ENCODE data around the gene CELF2. TPM values are rescaled to one million over a fixed set of nuclear protein-coding genes. Genes with fewer than 3 reads are reported as not detected.

The CELF2 gene
- total RNA-seq, 1 donor from 2014 or later = 27.5 TPM

- Mint-ChIP-seq H3K4me1 (ENCODE audit: unreplicated experiment) (peaks cover 8% of the 10 kb centered on the region), H3K36me3 (ENCODE audit: low read depth, unreplicated experiment) (no peaks in the 10 kb centered on the region), H3K4me3 (ENCODE audit: unreplicated experiment) (no peak overlapping the region), H3K9me3 (ENCODE audit: unreplicated experiment) (no peaks in the 10 kb centered on the region), H3K27ac (ENCODE audit: unreplicated experiment) (no peak overlapping the region), H3K27me3 (ENCODE audit: unreplicated experiment) (no peaks in the 10 kb centered on the region)
- no peak for DNase-seq (ENCODE audit: low spot score)
- TF ChIP-seq, protein P1, sequence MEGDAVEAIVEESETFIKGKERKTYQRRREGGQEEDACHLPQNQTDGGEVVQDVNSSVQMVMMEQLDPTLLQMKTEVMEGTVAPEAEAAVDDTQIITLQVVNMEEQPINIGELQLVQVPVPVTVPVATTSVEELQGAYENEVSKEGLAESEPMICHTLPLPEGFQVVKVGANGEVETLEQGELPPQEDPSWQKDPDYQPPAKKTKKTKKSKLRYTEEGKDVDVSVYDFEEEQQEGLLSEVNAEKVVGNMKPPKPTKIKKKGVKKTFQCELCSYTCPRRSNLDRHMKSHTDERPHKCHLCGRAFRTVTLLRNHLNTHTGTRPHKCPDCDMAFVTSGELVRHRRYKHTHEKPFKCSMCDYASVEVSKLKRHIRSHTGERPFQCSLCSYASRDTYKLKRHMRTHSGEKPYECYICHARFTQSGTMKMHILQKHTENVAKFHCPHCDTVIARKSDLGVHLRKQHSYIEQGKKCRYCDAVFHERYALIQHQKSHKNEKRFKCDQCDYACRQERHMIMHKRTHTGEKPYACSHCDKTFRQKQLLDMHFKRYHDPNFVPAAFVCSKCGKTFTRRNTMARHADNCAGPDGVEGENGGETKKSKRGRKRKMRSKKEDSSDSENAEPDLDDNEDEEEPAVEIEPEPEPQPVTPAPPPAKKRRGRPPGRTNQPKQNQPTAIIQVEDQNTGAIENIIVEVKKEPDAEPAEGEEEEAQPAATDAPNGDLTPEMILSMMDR (IDR thresholded peaks at IDR 0.05; ENCODE audit: unreplicated experiment) = no peak
These were observed 88.0 kb downstream of the CELF2 start for GRCh38 chr10:11105676-11106004.

DNA sequence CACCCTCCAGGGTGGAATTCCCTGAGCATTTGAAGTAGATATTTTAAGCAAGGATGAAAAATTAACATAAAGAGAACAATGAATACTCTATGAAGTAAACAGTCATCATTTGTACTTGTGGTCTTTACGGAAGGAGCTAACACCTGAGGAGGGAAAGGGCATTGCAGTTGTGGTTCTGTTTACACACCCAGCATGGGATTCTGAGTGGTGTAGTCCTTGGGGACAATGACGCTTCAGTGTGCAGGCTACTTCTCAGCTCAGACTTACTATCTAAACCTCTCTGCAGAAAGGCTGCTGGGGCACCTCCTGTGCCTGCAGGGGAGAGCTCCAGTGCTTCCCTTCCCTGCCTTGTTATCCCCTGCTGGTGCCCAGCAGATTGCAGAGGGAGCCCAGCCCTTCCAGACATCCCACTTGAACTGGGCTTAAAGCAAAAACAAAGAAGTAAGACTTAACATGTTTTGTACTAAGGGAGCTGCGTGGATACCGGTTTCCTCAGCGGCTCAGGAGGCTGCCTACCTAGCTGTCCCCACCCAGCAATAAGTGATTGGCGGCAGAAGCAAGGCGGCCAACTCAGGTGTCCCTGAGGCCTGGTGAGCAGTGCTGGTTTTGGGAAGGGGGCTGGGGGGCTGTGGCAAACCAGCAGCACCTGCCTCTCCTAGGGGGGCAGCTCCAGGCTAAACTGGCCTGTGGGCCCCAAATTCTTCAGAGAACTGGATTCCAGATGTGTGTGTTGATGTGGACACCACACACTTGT lies 89.1 kb downstream of the CELF2 start:
- Mint-ChIP-seq H3K4me1 (ENCODE audit: unreplicated experiment) (peaks cover 8% of the 10 kb centered on the region), H3K4me3 (ENCODE audit: unreplicated experiment) (no peak overlapping the region), H3K27ac (ENCODE audit: unreplicated experiment) (no peak overlapping the region), H3K9me3 (ENCODE audit: unreplicated experiment) (no peaks in the 10 kb centered on the region), H3K36me3 (ENCODE audit: low read depth, unreplicated experiment) (no peaks in the 10 kb centered on the region), H3K27me3 (ENCODE audit: unreplicated experiment) (no peaks in the 10 kb centered on the region)
- TF ChIP-seq, protein P1 (IDR thresholded peaks at IDR 0.05; ENCODE audit: unreplicated experiment) = no peak
- no peak for DNase-seq (ENCODE audit: low spot score)

GRCh38 chr10:11107948-11108347 lies 90.3 kb downstream of the CELF2 start:
- Mint-ChIP-seq H3K27ac (ENCODE audit: unreplicated experiment) (no peak overlapping the region), H3K36me3 (ENCODE audit: low read depth, unreplicated experiment) (no peaks in the 10 kb centered on the region), H3K27me3 (ENCODE audit: unreplicated experiment) (no peaks in the 10 kb centered on the region), H3K4me3 (ENCODE audit: unreplicated experiment) (no peak overlapping the region), H3K9me3 (ENCODE audit: unreplicated experiment) (no peaks in the 10 kb centered on the region), H3K4me1 (ENCODE audit: unreplicated experiment) (peaks cover 8% of the 10 kb centered on the region)
- DNase-seq (ENCODE audit: low spot score) = no peak
- TF ChIP-seq, protein P1 (IDR thresholded peaks at IDR 0.05; ENCODE audit: unreplicated experiment) = no peak

- no peak for DNase-seq (ENCODE audit: low spot score)
- H3K36me3 Mint-ChIP-seq (ENCODE audit: low read depth, unreplicated experiment) = no peaks in the 10 kb centered on the region
- H3K4me3 Mint-ChIP-seq (ENCODE audit: unreplicated experiment) = no peak overlapping the region
- no peaks in the 10 kb centered on the region for H3K9me3 Mint-ChIP-seq (ENCODE audit: unreplicated experiment)
- no peak overlapping the region for H3K27ac Mint-ChIP-seq (ENCODE audit: unreplicated experiment)
- H3K4me1 Mint-ChIP-seq (ENCODE audit: unreplicated experiment) = peaks cover 8% of the 10 kb centered on the region
- TF ChIP-seq, protein P1 (IDR thresholded peaks at IDR 0.05; ENCODE audit: unreplicated experiment) = no peak
- H3K27me3 Mint-ChIP-seq (ENCODE audit: unreplicated experiment) = no peaks in the 10 kb centered on the region
These were observed 90.7 kb downstream of the CELF2 start for GRCh38 chr10:11108356-11108755.

- peaks cover 8% of the 10 kb centered on the region for H3K4me1 Mint-ChIP-seq (ENCODE audit: unreplicated experiment)
- H3K36me3 Mint-ChIP-seq (ENCODE audit: low read depth, unreplicated experiment) = no peaks in the 10 kb centered on the region
- TF ChIP-seq, protein P1 (IDR thresholded peaks at IDR 0.05; ENCODE audit: unreplicated experiment) = no peak
- no peak overlapping the region for H3K4me3 Mint-ChIP-seq (ENCODE audit: unreplicated experiment)
- no peak overlapping the region for H3K27ac Mint-ChIP-seq (ENCODE audit: unreplicated experiment)
- no peaks in the 10 kb centered on the region for H3K27me3 Mint-ChIP-seq (ENCODE audit: unreplicated experiment)
- no peaks in the 10 kb centered on the region for H3K9me3 Mint-ChIP-seq (ENCODE audit: unreplicated experiment)
- no peak for DNase-seq (ENCODE audit: low spot score)
These were observed 91.9 kb downstream of the CELF2 start for GRCh38 chr10:11109590-11109989.
